ENCODE measurements around the gene DPY30.

The DPY30 gene

GRCh38 chr2:31979018-31979417, 60.6 kb downstream of the DPY30 start:
- Histone ChIP-seq H3K9me3 (ENCODE audit: control insufficient read depth in 5 of 5, low read length in 5 of 5) (no peaks in the 10 kb centered on the region), H3K4me3 (ENCODE audit: low read depth in 1 of 5, low read length in 5 of 5) (no peak overlapping the region), H3K27ac (ENCODE audit: low read depth, low read length) (no peak overlapping the region), H3K4me1 (ENCODE audit: control insufficient read depth in 5 of 5, insufficient read depth in 5 of 5, low read length in 5 of 5) (peaks cover 0 to 9% (median 2%) of the 10 kb centered on the region in 5 donors), H3K9ac (ENCODE audit: low read length in 5 of 5) (no peak overlapping the region), H3K27me3 (ENCODE audit: control insufficient read depth in 5 of 5, insufficient read depth in 4 of 5, low read length in 5 of 5) (no peaks in the 10 kb centered on the region), H3K36me3 (ENCODE audit: control insufficient read depth in 5 of 5, insufficient read depth in 5 of 5, low read length in 5 of 5) (no peaks in the 10 kb centered on the region)

DNA sequence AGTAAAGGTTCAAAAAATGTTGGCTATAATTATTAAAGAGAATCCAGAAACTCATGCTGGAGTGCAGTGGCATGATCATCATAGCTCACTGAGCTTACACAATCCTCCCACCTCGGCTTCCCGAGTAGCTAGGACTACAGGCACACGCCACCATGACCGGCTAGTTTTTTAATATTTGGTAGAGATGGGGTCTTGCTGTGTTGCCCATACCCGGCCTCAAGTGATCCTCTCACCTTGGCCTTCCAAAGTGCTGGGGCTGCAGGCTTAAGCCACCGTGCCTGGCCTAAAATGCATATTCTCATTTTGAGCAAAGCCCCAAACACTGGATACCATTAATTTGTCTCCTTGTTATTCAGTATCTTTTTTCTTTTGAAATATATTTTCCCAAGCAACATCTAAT, 61.2 kb downstream of the DPY30 start:
- H3K4me1 ChIP-seq (ENCODE audit: control insufficient read depth in 5 of 5, insufficient read depth in 5 of 5, low read length in 5 of 5) = peaks cover 0 to 9% (median 2%) of the 10 kb centered on the region in 5 donors
- H3K9ac ChIP-seq (ENCODE audit: low read length in 5 of 5) = no peak overlapping the region
- no peaks in the 10 kb centered on the region for H3K9me3 ChIP-seq (ENCODE audit: control insufficient read depth in 5 of 5, low read length in 5 of 5)
- H3K27me3 ChIP-seq (ENCODE audit: control insufficient read depth in 5 of 5, insufficient read depth in 4 of 5, low read length in 5 of 5) = no peaks in the 10 kb centered on the region
- H3K36me3 ChIP-seq (ENCODE audit: control insufficient read depth in 5 of 5, insufficient read depth in 5 of 5, low read length in 5 of 5) = no peaks in the 10 kb centered on the region
- no peak overlapping the region for H3K27ac ChIP-seq (ENCODE audit: low read depth, low read length)
- H3K4me3 ChIP-seq (ENCODE audit: low read depth in 1 of 5, low read length in 5 of 5) = no peak overlapping the region

All from subcutaneous abdominal adipose tissue (tissue), 5 donors.